ENCODE measurements around the gene LAIR2.

The LAIR2 gene, protein sequence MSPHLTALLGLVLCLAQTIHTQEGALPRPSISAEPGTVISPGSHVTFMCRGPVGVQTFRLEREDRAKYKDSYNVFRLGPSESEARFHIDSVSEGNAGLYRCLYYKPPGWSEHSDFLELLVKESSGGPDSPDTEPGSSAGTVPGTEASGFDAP

DNA sequence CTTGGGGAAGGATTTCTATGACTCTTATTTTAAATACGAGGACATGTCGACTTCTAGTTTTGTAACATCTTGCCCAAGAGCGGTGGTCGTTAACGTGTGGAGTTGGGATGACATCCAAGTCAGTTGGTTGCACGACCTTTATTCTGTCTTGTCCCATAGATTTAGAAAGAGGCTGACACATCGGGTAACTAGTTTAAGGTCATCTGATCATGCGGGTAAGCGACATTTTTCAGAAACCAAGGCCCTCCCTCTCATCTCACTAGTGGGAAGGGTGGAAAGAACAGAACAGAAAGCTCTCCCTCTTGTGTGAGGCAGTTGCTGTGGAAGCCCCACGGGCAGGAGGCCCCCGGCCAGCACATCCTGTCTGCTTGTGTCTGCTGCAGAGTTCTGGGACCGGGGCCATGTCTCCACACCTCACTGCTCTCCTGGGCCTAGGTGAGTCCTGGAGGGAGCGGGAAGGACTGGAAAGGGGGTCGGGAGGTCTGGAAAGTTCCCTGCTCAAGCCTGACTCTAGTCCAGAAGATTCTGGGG, at the start of gene LAIR2:
TSS of gene LAIR2 (plus strand) at position 314 of the 531 bp plus-strand sequence. CDS start at position 402, 88 bp downstream.
- no peak for DNase-seq (ENCODE audit: low read depth)

DNA sequence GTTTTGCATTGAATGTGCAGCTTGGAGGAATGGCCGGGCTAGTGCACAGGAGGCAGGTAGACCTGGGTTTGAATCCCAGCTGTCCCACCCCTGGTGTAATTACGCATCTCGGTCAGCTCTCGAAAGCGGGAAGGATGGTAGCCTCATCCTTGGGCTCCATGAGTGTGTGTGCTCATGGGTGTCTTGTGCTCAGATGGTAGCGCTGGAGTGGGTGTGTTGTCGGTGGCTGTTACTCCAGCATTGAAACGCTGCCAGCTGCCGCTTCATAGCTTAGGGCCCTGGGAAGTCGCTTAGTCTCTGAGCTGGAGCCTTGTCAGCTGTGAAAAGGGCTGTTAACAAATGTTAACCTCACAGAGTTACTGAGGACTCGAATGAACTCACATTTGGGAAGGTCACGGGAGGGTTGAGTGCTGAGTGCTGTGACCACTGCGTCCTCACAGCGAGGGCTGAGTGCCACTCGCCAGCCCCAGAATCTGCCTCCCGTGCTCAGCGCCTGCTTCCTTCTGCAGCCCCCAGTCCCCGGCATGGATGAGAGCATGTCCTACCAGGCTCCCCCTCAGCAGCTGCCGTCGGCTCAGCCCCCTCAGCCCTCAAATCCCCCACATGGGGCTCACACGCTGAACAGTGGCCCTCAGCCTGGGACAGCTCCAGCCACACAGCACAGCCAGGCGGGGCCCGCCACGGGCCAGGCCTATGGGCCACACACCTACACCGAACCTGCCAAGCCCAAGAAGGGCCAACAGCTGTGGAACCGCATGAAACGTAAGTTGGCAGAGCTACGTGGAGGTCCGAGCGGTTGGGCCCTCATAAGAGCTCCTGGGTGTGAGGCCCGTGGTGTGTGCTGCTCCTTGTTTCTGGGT, 48.5 kb upstream of the LAIR2 start:
- DNase-seq (ENCODE audit: low read depth): no peak

DNA sequence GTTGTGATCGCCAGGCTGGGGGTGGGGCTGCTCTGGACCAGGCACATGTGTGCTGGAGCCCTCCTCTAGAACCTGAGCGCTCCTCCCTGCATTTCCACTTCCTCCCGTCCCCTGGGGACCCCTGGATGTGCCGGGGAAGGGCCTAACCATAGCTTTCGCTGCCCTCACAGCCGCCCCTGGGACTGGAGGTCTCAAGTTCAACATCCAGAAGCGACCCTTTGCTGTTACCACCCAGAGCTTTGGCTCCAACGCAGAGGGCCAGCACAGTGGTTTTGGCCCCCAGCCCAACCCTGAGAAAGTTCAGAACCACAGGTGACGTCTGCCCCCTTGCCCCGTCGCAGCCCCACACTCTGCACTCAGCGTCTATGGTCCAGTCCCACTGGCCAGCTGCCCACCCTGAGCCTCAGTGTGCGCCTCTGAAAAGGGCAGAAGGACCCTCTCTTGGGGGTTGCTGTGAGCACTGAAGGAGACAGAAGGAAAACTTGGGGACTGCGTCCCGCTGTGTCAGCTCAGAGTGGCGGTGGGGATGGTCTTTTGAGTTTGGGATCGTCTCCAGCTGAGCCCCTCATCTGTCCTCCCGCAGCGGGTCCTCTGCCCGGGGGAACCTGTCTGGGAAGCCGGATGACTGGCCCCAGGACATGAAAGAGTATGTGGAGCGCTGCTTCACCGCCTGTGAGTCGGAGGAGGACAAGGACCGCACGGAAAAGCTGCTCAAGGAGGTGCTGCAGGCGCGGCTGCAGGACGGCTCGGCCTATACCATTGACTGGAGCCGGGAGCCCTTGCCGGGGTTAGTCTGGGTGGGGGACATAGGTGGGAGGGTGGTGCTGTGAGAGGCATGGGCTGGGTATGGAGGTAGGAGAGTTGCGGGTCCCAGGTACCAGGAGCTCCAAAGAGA, 47.6 kb upstream of the LAIR2 start:
- DNase-seq (ENCODE audit: low read depth): no peak

DNA sequence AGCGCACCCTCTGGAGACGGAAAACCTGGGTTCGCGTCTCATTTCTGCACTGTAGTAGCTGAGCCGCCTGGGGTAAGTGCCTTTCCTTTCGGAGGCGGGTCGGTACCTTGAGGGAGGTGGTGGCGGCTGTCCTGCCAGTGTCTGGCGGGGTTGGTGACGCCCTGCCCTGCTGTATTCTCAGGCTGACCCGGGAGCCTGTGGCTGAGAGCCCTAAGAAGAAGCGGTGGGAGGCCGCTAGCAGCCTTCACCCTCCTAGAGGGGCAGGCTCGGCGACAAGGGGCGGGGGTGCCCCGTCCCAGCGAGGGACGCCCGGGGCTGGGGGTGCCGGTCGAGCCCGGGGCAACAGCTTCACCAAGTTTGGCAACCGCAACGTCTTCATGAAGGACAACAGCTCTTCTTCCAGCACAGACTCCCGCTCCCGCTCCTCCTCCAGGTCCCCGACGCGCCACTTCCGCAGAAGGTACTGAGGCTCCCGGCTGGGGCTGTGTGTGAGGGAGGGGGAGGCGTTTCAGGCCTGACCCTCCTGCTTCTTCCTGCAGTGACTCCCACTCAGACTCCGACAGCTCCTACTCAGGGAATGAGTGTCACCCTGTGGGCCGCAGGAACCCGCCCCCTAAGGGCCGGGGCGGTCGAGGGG, 46.7 kb upstream of the LAIR2 start:
- no peak for DNase-seq (ENCODE audit: low read depth)

DNA sequence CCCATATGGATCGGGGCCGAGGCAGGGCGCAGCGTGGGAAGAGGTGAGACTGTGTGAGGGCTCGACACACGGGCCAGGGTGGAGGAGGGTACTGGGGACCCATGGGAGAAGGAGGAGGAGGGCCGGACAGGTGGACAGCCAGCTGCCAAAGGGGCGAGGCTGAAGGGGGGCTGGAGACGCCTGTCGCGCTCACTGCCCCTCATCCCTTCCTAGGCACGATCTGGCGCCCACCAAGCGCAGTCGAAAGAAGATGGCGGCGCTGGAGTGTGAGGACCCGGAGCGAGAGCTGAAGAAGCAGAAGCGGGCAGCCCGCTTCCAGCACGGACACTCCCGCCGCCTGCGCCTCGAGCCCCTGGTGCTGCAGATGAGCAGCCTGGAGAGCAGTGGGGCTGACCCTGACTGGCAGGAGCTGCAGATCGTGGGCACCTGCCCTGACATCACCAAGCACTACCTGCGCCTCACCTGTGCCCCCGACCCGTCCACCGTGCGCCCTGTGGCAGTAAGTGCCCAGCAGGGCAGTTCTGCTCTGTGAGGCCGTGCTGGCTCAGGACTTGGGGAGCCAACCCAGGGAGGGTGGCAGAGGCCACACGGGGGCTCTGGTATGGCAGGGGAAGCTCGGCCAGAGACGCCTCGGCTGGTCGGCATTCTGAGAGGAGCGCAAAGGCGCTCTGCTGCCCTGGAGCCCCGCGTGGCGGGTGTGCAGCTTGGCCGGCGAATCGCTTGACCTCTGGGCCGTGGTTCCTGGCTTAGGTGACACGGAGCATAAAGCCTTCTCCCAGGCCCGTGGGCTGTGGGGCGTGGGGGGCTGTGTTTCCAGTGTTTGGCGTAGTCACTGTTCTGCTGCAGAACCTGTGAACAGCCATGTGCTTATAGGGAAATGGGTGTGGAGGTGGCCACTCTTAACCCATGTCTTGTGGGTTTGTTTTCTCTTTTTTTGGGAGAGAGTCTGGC, 45.9 kb upstream of the LAIR2 start:
- DNase-seq (ENCODE audit: low read depth): no peak

DNA sequence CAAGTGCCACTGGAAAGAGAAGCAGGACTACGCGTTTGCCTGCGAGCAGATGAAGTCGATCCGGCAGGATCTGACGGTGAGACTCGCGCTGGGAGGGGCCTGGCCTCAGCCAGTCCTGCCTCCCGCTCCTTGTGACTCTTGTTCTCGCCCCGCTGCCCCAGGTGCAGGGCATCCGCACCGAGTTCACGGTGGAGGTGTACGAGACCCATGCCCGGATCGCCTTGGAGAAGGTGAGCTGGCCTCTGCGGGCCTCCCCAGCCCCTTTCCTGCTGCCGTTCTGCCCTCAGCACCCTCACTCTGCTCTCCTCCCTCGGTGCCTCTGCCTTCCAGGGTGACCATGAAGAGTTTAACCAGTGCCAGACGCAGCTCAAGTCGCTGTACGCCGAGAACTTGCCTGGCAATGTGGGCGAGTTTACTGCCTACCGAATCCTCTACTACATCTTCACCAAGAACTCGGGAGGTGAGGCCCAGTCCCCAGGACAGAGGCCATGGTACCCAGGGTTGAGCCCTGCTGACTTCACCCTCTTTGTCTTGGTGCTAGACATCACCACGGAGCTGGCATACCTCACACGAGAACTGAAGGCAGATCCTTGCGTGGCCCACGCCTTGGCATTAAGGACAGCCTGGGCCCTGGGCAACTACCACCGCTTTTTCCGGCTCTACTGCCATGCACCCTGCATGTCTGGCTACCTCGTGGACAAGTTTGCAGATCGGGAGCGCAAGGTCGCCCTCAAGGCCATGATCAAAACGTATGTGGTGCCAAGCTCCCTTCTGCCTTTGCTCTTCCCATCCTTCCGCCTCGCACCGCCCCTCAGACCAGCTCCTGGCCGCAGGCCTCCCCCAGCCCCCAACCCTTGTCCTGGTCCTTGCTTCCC, 44.6 kb upstream of the LAIR2 start:
- DNase-seq (ENCODE audit: low read depth): no peak

DNA sequence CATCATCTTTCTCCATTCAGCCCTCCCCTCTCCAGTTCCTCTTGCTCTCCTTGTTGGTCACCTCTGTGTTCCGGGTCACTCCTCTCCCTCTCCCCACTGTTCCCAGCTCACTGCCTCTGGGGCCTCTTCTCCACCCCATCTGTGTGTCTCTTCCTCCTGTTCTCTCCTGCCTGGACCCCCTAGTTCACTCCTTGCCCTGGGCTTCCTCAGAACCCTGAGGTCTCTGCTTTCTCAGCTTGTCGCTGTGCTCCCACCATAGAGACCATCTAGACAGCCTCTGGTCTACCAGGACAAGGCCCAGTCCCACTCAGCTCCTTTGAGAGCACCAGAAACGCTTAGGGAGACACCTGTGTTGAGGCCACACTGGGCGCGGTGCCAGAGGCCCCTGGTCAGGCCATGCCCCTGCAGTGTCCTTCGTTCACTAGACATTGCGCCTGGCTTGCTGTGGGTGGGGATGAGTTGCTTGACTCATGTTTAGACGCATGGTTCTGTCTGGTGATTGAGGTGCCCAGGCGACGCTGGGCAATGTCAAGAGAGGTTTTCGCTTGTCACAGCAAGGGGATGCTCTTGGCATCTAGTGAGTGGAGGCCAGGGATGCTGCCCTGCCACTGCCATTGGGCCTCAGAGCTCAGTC, 43.9 kb upstream of the LAIR2 start:
- DNase-seq (ENCODE audit: low read depth): no peak

DNA sequence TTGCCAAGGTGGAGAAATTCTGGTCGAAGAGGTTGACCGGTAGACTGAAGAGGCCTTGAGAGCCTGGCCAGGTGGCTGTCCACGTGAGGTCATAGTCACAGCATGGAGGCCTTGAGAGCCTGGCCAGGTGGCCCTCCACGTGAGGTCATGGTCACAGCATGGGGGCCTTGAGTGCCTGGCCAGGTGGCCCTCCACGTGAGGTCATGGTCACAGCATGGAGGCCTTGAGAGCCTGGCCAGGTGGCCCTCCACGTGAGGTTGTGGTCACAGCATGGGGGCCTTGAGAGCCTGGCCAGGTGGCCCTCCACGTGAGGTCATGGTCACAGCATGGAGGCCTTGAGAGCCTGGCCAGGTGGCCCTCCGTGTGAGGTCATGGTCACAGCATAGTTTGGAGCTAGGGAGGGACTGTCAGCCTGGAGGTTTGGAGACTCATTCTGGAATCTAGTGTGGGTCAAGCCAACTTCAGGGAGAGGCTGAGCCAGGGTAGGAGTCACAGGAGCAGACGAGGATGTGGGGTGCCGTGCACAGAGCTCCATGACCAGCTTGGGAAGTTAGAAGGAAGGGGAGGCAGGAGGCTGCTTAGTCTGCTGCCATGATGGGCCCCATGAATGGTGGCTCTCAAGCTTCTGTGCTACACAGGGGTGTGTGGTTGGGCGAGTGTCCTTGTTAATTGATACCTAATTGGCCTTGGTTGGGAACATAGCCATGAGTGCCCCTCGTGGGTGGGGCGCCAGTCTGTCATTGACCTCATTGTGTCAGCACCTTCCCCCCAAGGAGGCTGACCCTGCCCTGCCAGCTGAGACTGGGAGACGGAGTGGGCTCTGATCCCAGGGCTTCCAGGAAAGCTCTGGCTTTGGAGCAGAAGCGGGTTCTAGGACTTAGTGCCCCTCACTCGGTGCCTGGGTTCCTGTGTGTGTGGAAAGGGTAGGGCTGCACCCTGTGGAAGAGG, 43.1 kb upstream of the LAIR2 start:
- DNase-seq (ENCODE audit: low read depth): no peak

DNA sequence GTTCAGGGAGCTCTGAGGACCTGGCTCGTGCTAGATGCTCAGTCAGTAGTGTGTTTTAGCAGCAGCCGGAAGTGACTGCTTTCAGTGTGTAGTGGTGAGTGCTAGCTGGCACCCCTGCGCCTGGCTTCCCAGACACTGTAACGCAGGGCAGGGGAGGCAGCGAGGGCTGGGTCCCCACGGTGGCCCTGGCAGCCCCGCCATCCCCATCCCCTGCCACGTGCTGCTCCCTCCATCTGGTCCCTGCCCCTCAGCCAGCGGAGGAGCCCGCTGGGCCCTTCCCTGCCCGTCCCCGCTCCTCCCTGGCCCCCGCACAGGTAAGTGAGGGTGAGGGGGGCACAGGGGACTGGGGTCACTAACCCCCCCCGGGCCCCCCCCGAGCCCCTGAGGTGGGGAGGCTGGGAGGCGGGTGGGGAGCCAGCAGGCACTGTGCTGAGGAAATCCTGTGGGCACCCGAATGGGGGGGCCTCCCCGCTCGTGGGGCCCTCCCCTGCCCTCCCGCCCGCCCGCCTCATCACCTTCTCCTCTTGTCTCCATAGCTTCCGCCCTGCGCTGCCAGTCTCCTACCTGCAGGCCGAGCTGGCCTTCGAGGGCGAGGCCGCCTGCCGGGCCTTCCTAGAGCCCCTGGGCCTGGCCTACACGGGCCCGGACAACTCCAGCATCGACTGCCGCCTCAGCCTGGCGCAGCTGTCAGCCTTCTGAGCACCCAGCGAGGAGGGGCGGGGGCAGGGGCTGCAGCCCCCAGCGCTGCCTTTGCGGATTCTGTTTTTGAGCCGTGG, 42.2 kb upstream of the LAIR2 start:
- no peak for DNase-seq (ENCODE audit: low read depth)

DNA sequence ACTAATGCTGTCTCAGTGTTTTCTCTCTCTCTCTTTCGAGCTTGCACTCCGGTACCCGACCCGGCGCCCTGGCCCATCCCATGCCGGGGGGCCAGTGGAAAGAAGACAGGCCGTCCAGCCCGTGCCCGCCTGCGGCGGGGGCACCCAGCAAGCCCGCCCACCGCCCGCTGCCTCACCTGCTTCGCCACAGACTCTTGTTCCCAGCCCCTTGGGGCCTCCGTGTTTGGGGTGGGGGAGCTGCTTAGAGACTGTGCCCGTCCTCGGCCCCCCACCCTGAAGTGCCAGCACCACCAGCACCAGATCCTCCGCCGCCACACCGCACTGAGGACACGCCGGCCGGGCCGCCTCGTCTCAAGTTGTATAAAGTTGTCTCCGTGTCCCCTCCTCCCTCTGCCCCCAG, 41.4 kb upstream of the LAIR2 start:
- DNase-seq (ENCODE audit: low read depth): no peak

DNA sequence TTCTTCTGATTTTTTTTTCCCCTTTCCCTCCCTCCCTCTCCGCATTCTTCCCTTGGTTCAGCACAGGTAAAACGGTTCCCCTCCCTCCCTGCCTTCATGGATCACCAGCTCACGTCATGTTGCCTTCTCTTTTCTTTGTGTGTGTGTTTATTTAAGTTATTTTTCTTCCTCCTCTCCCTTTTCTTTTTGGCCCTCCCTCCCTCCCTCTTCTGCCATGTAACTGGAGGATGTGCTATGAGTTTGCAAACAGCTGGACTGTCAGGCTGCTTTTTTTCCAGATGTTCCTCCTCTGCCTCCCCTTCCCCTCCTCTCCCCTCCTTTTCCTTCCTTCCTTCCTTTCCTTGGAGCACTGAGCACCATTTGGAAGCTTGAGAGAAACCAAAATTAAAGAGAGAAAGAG, 41.0 kb upstream of the LAIR2 start:
- no peak for DNase-seq (ENCODE audit: low read depth)

DNA sequence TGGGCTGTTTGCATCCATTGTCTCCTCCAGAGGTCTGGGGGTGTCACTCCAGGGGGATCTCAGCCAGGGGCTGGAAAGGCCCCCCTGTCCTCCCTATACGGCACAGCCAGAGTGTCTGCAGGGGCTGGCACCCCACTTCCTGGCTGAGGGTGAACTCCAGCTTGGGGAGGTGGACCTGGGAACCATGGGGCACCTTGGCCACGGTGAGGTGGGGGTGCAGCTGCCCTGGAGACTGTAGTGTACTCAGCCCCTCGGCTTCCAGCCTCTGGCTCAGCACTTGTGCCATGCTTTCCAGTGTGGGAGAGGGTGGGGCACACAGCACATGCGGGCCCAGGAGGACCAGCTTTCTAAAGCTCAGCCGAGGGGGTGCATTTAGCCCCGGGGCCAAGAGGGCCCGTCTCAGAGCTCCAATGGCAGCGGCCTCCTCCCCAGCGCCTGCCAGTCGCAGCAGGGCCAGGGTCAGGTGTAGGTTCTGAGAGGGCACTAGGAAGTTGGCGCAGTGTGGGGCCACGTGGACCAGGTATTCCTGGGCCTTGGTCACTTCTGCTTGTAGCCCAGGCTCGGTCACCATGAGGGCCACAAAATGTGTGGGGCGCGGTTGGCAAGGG, 40.5 kb upstream of the LAIR2 start:
- DNase-seq (ENCODE audit: low read depth): no peak

DNA sequence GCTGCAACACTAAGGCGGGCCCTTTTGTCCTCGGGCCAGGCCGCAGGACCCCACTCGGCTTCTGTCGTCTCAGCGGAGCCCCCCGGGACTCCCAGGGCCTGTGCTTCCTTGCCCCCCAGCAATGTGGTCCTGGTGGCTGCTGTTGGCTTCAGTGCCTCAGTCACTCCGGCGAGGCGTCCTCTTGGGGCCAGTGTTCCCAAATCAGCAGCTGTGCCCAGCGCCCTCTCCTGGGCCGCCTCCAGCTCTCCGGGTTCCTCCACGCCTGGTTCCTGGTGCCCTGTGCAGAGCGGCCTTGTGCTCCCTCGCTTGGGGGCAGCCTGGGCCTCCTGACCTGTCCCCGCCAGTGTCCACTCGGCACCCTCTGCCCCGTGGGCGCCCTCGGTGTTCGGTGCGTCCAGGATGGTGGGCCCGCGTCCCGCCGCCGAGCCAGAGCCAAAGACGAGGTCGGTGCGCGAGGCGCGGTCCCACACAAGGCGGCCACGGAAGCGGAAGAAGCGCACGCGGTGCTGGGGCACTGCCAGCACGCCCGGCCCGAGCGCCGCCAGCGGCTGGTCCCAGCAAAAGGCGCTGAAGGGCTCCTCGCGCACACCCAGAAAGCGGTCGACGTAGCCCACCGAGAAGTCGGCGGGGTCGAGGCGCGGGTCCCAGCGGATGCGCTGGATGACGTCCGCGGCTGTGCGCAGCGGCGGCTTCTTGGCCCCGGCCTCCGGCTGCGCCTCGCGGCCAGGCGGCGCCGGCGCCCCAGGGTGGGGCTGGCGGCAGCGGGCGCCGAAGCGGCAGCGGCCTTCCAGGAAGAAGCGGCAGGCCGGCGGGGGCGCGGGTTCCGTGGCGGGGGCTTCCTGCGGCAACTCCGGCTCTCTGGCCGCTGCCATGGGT, 39.7 kb upstream of the LAIR2 start:
- peak; percentile 49 for DNase-seq (ENCODE audit: low read depth)

DNA sequence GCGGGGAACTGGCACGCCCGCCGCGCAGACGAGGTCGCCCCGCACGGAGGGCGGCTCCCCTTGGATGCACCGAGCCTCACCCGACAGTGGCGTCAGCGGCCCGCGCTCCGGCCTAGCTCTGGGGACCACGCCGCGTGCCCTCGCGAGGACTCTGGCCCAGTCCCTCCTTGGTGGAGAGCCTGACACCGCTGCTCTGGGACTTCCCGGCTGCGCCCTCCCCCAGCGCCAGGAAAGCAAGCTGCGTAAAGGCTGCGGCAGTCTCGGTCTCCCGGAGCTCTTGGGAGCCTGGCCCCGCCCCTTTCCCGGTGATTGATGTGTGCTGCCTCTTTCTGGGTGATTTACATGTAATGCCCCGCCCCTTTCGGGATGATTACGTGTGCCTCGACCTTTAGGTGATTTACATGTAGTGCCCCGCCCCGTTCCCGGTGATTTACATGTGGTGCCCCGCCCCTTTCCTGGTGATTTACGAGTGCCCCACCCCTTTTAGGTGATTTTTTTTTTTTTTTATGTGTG, 39.0 kb upstream of the LAIR2 start, which contains the start of gene LENG9:
TSS of gene LENG9 (minus strand) at position 248 of the 513 bp plus-strand sequence. CDS start 252 bp downstream, outside the sequence.
- DNase-seq (ENCODE audit: low read depth): peak; percentile 95

DNA sequence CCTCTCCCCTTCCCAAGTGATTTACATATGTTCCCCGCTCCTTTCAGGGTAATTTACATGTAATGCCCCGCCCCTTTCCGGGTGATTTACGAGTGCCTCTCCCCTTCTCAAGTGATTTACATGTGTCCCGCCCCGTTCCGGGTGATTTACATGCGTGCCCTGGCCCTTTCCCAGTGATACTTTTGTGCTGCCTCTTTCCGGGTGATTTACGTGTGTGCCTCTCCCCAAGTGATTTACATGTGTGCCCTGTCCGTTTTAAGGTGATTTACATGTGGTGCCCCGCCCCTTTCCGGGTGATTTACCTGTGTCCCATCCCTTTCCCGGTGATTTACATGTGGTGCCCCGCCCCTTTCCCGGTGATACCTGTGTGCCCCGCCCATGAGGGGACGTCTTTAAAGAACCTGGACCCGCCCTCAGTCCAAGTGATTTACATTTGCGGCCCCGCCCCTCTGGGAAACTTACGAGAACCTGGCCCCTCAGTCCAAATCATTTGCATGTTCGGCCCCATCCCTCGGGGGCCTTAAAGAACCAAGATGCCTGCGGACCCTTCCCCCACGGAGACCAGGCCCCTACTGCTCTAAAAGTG, 38.5 kb upstream of the LAIR2 start:
- DNase-seq (ENCODE audit: low read depth): peak; percentile 83

Measured in T-helper 22 cell (primary cell).